Measurements from ENCODE around the gene SECTM1. TPM values are rescaled to one million over a fixed set of nuclear protein-coding genes. Genes with fewer than 3 reads are reported as not detected.

SECTM1 gene
- total RNA-seq, 2 experiments from 2014 or later = 0.92 to 0.94 TPM

DNA sequence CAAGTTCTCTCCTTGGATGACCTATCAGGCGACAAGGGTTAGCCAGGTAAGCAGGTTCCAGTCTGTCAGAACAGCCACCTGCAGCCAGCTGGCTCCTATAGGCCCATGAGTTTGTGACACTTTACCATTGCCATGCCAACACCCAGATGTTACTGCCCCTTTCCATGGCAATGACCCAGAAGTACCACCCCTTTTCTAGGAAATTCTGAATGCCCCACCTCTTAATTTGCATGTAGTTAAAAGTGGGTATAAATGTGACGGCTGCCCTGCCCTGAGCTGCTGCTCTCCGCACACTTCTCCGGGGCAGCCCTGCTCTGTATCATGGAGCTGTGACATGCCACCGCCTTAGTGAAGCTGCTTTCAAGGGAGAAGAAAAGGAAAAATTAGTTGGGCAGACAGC is 10.0 kb upstream of the SECTM1 start:
- H3K36me3 Mint-ChIP-seq (ENCODE audit: low read depth) = no peaks in the 10 kb centered on the region
- H3K9me3 Mint-ChIP-seq (ENCODE audit: insufficient read depth) = no peaks in the 10 kb centered on the region
- no peak overlapping the region for H3K4me3 Mint-ChIP-seq
- peaks cover 8% of the 10 kb centered on the region for H3K27me3 Mint-ChIP-seq (ENCODE audit: low read depth)
- H3K4me1 Mint-ChIP-seq (ENCODE audit: low read depth) = peaks cover 6% of the 10 kb centered on the region
- DNase-seq (no peak), ATAC-seq (no peak)
- CTCF ChIA-PET = interaction anchor here (1.7 kb wide), 1 partner anchor 9 kb away, joined by 6 read pairs; no protein-coding TSS in a partner anchor
- POLR2A ChIA-PET = no interaction called here
- H3K27ac Mint-ChIP-seq = no peak overlapping the region

DNA sequence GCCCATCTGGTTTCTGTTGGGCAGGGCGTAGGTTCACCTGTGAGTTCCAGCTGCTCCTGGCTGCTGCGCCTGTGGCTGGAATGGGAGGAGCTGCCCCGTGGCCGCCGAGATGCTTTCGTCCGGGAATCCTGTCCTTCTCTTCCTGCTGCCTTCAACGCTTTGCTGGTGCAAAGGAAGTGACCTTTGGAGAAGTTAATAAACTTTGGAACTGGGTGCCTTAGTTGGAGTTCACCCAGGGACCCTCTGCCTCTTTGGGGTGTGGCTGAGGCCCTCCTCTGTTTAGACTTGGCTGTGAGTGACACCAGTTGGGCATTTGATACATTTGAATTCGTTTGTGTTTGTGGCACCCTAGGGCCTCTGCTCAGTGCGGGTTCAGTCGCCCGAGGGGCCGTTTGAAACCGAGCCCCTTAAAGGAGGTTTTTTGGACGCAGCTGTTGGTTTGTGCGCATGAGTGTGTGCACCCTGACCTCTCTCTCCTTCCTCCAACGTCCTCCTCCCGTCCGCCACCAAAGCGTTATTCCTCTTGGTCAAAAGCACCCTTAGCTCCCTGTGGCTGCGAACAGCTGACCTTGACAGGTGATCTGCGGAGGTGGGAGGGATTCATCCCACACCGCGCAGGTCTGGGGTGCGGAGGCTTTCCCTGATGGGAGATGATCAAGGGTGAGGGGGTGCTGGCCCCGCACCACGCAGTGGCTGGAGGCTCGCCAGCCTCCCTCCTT is 9.0 kb upstream of the SECTM1 start:
- Mint-ChIP-seq H3K4me1 (ENCODE audit: low read depth) (peaks cover 6% of the 10 kb centered on the region), H3K27me3 (ENCODE audit: low read depth) (peaks cover 8% of the 10 kb centered on the region), H3K27ac (no peak overlapping the region), H3K4me3 (no peak overlapping the region), H3K36me3 (ENCODE audit: low read depth) (no peaks in the 10 kb centered on the region), H3K9me3 (ENCODE audit: insufficient read depth) (no peaks in the 10 kb centered on the region)
- CTCF ChIA-PET = interaction anchor here (0.6 to 1.7 kb wide), 2 partner anchors 10 to 51 kb away, joined by 3 to 6 read pairs; no protein-coding TSS in a partner anchor
- POLR2A ChIA-PET = no interaction called here
- ATAC-seq (no peak), DNase-seq (no peak)

DNA sequence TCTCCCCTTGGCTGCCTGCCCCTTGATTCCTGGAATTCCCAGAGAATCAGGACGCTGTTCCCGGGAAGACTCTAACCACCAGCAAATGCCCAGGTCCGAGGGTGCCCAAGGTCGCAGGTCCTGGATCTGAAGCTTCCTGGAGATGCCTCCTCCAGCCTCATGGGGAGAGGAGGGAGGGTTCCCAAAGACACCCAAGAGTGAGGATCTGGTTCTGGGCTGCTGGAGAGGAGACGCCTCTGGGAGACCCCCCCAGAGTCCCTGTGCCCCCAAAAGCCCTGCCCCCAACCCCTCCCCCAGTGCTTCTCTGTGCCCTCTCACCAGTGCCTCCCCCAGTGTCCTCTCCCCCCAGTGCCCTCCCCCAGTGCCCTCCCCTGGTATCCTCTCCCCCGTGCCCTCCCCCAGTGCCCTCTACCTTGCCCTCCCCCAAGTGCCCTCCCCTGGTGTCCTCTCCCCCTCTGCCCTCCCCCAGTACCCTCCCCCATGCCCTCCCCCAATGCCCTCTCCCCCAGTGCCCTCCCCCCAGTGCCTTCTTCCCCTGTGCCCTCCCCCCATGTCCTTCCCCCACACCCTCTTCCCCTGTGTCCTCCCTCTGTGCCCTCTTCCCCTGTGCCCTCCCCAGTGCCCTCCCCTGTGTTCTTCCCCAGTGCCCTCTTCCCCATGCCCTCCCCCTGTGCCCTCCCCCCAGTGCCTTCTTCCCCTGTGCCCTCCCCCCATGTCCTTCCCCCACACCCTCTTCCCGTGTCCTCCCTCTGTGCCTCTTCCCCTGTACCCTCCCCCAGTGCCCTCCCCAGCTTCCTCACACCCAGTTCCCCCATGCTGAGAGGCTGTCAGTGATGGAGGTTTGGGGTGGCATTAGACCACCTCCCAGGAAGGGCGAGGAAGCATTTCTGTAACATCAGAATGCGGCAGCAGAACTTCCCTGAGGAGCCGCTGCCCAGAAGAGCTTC is 6.3 kb upstream of the SECTM1 start:
- no peaks in the 10 kb centered on the region for H3K36me3 Mint-ChIP-seq (ENCODE audit: low read depth)
- no peaks in the 10 kb centered on the region for H3K9me3 Mint-ChIP-seq (ENCODE audit: insufficient read depth)
- DNase-seq (no peak), ATAC-seq (no peak)
- ChIA-PET CTCF (no interaction called here), POLR2A (no interaction called here)
- no peak overlapping the region for H3K27ac Mint-ChIP-seq
- H3K27me3 Mint-ChIP-seq (ENCODE audit: low read depth) = peaks cover 3% of the 10 kb centered on the region
- H3K4me1 Mint-ChIP-seq (ENCODE audit: low read depth) = peaks cover 12% of the 10 kb centered on the region
- H3K4me3 Mint-ChIP-seq = no peak overlapping the region

DNA sequence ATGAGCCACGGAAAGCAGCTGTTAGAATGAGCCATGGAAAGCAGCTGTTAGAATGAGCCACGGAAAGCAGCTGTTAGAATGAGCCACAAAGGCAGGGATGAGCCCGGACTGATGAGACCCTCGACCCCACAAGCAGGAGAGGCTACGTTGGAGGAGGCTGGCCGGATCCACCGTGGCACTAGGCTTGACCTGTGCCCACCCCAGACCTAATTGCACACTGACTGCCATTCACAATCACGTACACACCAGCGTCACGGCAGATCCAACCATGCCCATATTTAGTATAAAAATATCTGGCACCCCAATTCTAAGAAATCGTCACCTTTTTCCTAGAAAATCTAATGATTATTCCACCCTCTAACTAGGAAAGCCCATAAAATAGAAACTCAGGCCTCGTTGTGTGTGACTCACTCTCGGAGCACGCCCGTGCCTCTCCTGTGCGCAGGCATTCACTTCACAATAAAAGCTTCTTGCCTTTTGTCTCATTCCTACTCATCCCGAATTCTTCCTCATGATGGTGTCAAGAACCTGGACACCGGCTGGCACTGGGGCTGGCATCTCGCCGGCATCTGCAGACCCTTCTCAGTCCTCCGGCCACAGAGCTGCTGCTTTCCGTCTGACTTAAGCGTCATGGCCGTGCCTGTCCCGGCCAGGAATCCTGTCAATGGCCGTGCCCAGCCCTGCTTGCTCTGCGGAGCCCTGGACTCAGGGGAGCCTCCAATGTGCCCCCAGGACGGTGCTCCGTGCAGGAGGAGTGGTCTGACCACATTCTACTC is 5.5 kb upstream of the SECTM1 start:
- ChIA-PET POLR2A (interaction anchor here (0.7 kb wide), 1 partner anchor 66 kb away, joined by 4 read pairs; no protein-coding TSS in a partner anchor), CTCF (interaction anchor here (0.6 kb wide), 1 partner anchor 18 kb away, joined by 3 read pairs; no protein-coding TSS in a partner anchor)
- Mint-ChIP-seq H3K36me3 (ENCODE audit: low read depth) (no peaks in the 10 kb centered on the region), H3K4me3 (no peak overlapping the region), H3K4me1 (ENCODE audit: low read depth) (peaks cover 19% of the 10 kb centered on the region), H3K27me3 (ENCODE audit: low read depth) (peaks cover 3% of the 10 kb centered on the region), H3K27ac (no peak overlapping the region), H3K9me3 (ENCODE audit: insufficient read depth) (no peaks in the 10 kb centered on the region)
- DNase-seq = no peak
- ATAC-seq = no peak

DNA sequence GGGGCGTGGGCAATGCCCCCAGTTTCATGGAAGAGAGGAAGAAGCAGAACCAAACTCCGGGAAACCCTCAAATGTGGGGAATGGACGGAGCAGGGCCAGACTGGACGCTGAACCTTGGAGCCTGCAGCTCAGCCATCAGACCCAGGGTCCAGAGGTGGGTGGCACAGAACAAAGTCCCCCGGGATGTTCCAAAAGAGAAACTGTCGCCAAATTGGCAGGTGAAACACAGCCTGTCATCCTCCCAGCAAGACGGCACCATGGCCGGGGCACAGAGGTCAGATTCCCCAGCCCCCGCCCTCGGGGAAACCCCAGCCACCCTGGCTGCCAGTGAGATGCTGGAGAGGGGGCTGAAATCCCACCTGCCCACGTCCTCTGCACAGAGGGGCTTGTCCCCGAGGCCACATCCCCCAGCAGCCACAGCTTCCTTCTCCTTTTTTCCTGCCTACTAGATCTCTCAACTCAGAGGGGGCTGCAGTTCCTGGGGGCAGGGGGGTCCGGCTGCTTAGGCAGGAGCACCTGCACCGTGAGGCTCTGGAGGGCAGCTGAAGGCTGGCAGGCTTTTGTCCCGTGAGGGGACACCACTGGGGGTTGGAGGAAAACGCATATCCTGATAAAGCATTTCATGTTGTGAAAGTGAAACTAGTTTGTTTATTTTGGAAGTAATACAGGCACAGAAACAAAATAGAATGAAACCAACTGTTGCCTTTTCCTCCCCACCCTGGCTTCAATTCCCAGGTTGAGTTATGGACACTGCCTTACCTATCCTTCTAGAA is 1.2 kb upstream of the SECTM1 start:
- H3K36me3 Mint-ChIP-seq (ENCODE audit: low read depth) = no peaks in the 10 kb centered on the region
- H3K27me3 Mint-ChIP-seq (ENCODE audit: low read depth) = peaks cover 10% of the 10 kb centered on the region
- peaks cover 31% of the 10 kb centered on the region for H3K4me1 Mint-ChIP-seq (ENCODE audit: low read depth)
- ChIA-PET POLR2A (interaction anchor here (1.5 kb wide), 1 partner anchor 37 kb away, joined by 5 read pairs; no protein-coding TSS in a partner anchor), CTCF (interaction anchor here (0.9 to 2.3 kb wide), 4 partner anchors 14 to 52 kb away, joined by 3 to 10 read pairs (median 4); no protein-coding TSS in a partner anchor)
- H3K27ac Mint-ChIP-seq = peak overlapping the region; percentile 95
- ATAC-seq (peak; percentile 54), DNase-seq (no peak)
- peak overlapping the region; percentile 95 for H3K4me3 Mint-ChIP-seq
- H3K9me3 Mint-ChIP-seq (ENCODE audit: insufficient read depth) = no peaks in the 10 kb centered on the region

DNA sequence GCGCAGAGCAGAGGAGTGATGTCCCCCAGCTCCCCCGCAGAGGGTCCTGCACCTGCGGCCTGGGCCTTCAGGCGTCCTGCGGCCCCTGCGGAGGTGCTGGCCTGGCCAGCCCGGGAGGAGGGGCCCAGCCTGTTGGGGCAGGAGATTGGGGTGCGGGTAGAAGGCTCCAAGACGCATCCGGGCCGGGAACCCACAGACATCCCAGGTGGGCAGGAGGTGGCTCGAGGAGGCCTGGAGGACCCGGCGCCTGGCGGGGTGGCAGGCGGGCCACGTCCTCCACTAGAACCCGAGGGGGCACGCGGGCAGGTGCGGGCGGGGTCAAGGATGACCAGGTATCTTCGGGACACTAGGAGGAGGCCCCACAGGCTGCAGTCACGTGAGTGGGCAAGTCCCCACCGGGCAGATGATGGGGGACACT is 647 bp upstream of the SECTM1 start:
- Mint-ChIP-seq H3K27ac (peak overlapping the region; percentile 95), H3K4me1 (ENCODE audit: low read depth) (peaks cover 31% of the 10 kb centered on the region), H3K4me3 (peak overlapping the region; percentile 95), H3K36me3 (ENCODE audit: low read depth) (no peaks in the 10 kb centered on the region), H3K27me3 (ENCODE audit: low read depth) (peaks cover 10% of the 10 kb centered on the region), H3K9me3 (ENCODE audit: insufficient read depth) (no peaks in the 10 kb centered on the region)
- no peak for DNase-seq
- ChIA-PET CTCF (interaction anchor here (1.2 to 2.4 kb wide), 5 partner anchors 9 to 33 kb away, joined by 3 to 10 read pairs (median 6); partner anchors contain the start of gene CD7), POLR2A (interaction anchor here (1.5 kb wide), 1 partner anchor 36 kb away, joined by 5 read pairs; no protein-coding TSS in a partner anchor)
- ATAC-seq = no peak

DNA sequence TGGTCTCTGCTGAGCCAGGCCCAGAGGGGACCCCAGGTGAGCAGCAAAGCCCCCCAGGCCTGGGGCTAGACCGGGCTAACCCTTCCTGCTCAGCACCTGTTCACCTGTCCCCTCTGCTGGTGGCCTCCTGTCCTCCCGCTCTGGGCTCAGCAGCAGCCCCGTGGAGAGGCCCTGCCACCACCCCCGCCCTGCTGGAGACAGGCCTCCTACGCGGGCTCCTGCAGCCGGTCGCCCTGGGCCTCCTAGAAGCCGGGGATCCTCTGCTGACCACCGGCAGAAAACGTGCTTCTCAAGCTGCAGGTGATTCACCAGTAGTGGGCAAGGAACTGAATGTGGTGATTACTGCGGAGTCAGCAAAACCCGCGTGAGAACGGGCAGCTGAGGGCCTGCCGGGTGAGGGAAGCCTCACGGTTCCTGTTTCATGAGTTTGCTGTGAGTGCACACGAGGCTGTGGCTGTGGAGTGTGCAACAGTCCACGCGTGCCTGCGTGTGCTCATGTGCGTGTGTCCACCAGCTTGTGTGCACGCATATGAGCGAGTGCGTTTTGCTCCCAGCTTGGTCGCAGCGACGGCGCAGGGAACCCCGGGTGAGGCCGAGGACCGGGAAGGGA is 792 bp downstream of the SECTM1 start:
- Mint-ChIP-seq H3K4me1 (ENCODE audit: low read depth) (peaks cover 31% of the 10 kb centered on the region), H3K4me3 (peak overlapping the region; percentile 66), H3K9me3 (ENCODE audit: insufficient read depth) (no peaks in the 10 kb centered on the region), H3K36me3 (ENCODE audit: low read depth) (no peaks in the 10 kb centered on the region), H3K27ac (peak overlapping the region; percentile 43), H3K27me3 (ENCODE audit: low read depth) (peaks cover 7% of the 10 kb centered on the region)
- ATAC-seq = peak; percentile 37
- DNase-seq = peak; percentile 42
- ChIA-PET CTCF (interaction anchor here (1.0 to 2.4 kb wide), 5 partner anchors 8 to 35 kb away, joined by 3 to 10 read pairs (median 7); partner anchors contain the start of gene CD7), POLR2A (interaction anchor here (1.2 kb wide), 2 partner anchors 35 to 41 kb away, joined by 4 to 7 read pairs; no protein-coding TSS in a partner anchor)

DNA sequence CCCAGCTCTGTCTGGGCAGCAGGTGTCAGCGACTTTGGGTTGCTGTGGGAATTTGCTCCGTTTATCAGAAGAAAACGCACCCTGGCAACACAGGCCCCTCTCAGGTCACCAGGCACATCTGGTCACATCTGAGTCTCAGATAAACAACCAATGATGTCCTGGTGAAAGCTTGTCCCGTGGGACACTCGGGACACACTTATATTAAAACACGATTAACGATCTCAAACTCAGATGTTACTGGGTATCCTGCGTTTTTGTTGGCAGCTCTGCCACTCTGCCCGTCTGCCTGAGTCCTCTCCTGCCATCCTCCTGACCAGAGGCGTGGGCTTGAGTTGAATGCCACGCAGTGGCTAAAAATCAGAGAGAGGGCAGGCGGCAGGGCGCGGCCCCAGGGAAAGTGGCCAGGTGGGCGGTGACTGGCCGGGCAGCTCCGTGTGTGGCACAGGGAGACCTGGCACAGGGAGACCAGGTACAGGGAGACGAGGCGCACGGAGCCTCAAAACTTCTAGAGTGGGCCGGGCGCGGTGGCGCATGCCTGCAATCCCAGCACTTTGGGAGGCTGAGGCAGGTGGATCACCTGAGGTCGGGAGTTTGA is 2.1 kb downstream of the SECTM1 start:
- H3K27me3 Mint-ChIP-seq (ENCODE audit: low read depth) = peaks cover 7% of the 10 kb centered on the region
- no peaks in the 10 kb centered on the region for H3K9me3 Mint-ChIP-seq (ENCODE audit: insufficient read depth)
- no peaks in the 10 kb centered on the region for H3K36me3 Mint-ChIP-seq (ENCODE audit: low read depth)
- H3K4me1 Mint-ChIP-seq (ENCODE audit: low read depth) = peaks cover 31% of the 10 kb centered on the region
- no peak overlapping the region for H3K27ac Mint-ChIP-seq
- no peak for ATAC-seq
- CTCF ChIA-PET = interaction anchor here (1.2 to 2.7 kb wide), 2 partner anchors 10 to 14 kb away, joined by 7 to 14 read pairs; partner anchors contain the start of gene CD7
- H3K4me3 Mint-ChIP-seq = no peak overlapping the region
- DNase-seq = no peak
- POLR2A ChIA-PET = interaction anchor here (1.0 kb wide), 1 partner anchor 33 kb away, joined by 3 read pairs; no protein-coding TSS in a partner anchor

DNA sequence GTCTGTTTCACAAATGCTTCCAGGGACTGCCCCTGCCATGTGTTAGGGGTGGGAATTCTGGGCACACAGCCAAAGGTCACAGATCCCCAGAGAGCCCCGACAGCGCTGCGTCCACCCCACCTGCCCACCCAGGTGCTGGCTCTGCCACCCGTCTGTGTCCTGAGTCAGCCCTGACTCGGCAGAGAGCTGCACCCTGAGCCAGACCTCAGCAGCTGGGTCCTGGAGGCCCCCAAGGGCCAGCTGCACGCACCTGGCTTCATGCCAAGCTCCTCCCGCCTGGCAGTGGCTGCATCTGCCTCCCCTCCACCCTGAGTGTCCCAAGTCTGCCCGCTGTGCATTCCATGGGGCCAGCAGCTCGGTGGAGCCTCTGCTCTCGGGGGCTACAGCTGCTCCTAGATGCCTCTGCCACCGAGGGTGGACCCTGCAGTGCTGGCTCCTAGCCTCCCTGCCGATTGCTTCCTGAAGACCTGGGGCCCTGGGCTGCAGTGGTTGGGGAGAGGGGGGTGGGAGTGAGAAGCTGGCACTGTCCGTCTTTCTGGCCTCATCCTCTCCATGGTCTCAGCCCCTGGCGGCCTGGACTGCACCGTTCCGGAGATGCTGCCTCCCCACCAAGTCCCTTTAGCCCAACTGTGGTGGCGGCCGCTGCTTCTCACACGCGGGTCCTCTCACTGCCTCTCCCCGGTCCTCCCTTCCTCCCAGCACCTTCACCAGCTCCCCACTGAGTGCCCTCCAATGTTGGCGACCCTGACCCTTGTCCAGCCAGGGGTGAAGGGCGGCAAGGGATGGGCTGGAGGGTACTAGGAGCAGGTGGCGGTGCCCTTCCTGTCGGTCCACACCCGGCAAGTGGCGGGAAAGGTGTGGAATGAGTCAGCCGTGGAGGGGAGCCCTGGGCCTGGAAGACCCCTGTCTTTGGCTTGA is 3.0 kb downstream of the SECTM1 start:
- ATAC-seq = no peak
- DNase-seq = no peak
- Mint-ChIP-seq H3K27me3 (ENCODE audit: low read depth) (peaks cover 7% of the 10 kb centered on the region), H3K9me3 (ENCODE audit: insufficient read depth) (no peaks in the 10 kb centered on the region), H3K4me3 (no peak overlapping the region), H3K27ac (no peak overlapping the region), H3K36me3 (ENCODE audit: low read depth) (no peaks in the 10 kb centered on the region), H3K4me1 (ENCODE audit: low read depth) (peaks cover 27% of the 10 kb centered on the region)
- ChIA-PET POLR2A (interaction anchor here (0.7 to 1.1 kb wide), 3 partner anchors 32 to 125 kb away, joined by 3 to 4 read pairs (median 3); no protein-coding TSS in a partner anchor), CTCF (interaction anchor here (0.7 to 2.7 kb wide), 3 partner anchors 9 to 202 kb away, joined by 3 to 14 read pairs (median 7); partner anchors contain the start of gene CD7)

Data from activated CD8-positive, alpha-beta T cell treated with anti-CD3 and anti-CD28 coated beads, Interleukin-2, amount 10 ng/mL, durations not matched to agents 7 days and 5 days (primary cell).